ENCODE results near the gene SPATA20. TPM values are rescaled to one million over a fixed set of nuclear protein-coding genes. Genes with fewer than 3 reads are reported as not detected.
A peak's percentile ranks its signal among the peaks of the same experiment; 100 is the strongest.

SPATA20 gene
- total RNA-seq, 1 donor from 2014 or later: 22.8 TPM

- Histone ChIP-seq H3K79me2 (ENCODE audit: low read depth) (no peaks in the 10 kb centered on the region), H3K36me3 (no peaks in the 10 kb centered on the region), H2AFZ (replicated peaks) (no peak overlapping the region), H3K4me3 (no peak overlapping the region), H3K9ac (no peak overlapping the region), H3K9me3 (ENCODE audit: low read depth) (no peaks in the 10 kb centered on the region), H4K20me1 (ENCODE audit: low read depth) (peaks cover 13% of the 10 kb centered on the region), H3K27ac (no peak overlapping the region), H3F3A (ENCODE audit: low read depth) (peaks cover 23% of the 10 kb centered on the region), H3K4me2 (peak overlapping the region; percentile 55), H3K4me1 (peaks cover 64% of the 10 kb centered on the region), H3K27me3 (peaks cover 57% of the 10 kb centered on the region)
- peak overlapping the region; percentile 92 for H3K27ac Mint-ChIP-seq
- no peaks in the 10 kb centered on the region for H3K9me3 Mint-ChIP-seq
- H3K4me1 Mint-ChIP-seq: peaks cover 75% of the 10 kb centered on the region
- H3K27me3 Mint-ChIP-seq (ENCODE audit: insufficient read depth, low read depth): peaks cover 14% of the 10 kb centered on the region
- H3K4me3 Mint-ChIP-seq: peak overlapping the region; percentile 75
- TF ChIP-seq EZH2 (IDR thresholded peaks at IDR 0.05) (no peak), CTCF (IDR thresholded peaks at IDR 0.05) (no peak), EZH2phosphoT487 (IDR thresholded peaks at IDR 0.05) (no peak)
- DNase-seq (ENCODE audit: low spot score): peak; percentile 82
- no peaks in the 10 kb centered on the region for H3K36me3 Mint-ChIP-seq
Observed at GRCh38 chr17:50565402-50566350, 18.7 kb downstream of the SPATA20 start.

GRCh38 chr17:50566886-50567285 is 19.9 kb downstream of the SPATA20 start:
- H3K36me3 Mint-ChIP-seq: no peaks in the 10 kb centered on the region
- peaks cover 45% of the 10 kb centered on the region for H3K27me3 ChIP-seq
- H3K4me3 ChIP-seq: no peak overlapping the region
- H3K27ac ChIP-seq: no peak overlapping the region
- H3K9ac ChIP-seq: no peak overlapping the region
- H3K4me3 Mint-ChIP-seq: no peak overlapping the region
- H3K9me3 ChIP-seq (ENCODE audit: low read depth): no peaks in the 10 kb centered on the region
- peaks cover 14% of the 10 kb centered on the region for H3F3A ChIP-seq (ENCODE audit: low read depth)
- H2AFZ ChIP-seq (replicated peaks): no peak overlapping the region
- no peaks in the 10 kb centered on the region for H3K79me2 ChIP-seq (ENCODE audit: low read depth)
- H3K4me1 Mint-ChIP-seq: peaks cover 84% of the 10 kb centered on the region
- peak overlapping the region; percentile 72 for H3K27ac Mint-ChIP-seq
- peaks cover 67% of the 10 kb centered on the region for H3K4me1 ChIP-seq
- peaks cover 19% of the 10 kb centered on the region for H3K27me3 Mint-ChIP-seq (ENCODE audit: insufficient read depth, low read depth)
- peaks cover 13% of the 10 kb centered on the region for H4K20me1 ChIP-seq (ENCODE audit: low read depth)
- no peaks in the 10 kb centered on the region for H3K36me3 ChIP-seq
- TF ChIP-seq CTCF (IDR thresholded peaks at IDR 0.05): no peak
- TF ChIP-seq EZH2 (IDR thresholded peaks at IDR 0.05): no peak
- TF ChIP-seq EZH2phosphoT487 (IDR thresholded peaks at IDR 0.05): no peak
- no peaks in the 10 kb centered on the region for H3K9me3 Mint-ChIP-seq
- no peak for DNase-seq (ENCODE audit: low spot score)
- no peak overlapping the region for H3K4me2 ChIP-seq

- Histone ChIP-seq H3K9me3 (ENCODE audit: low read depth) (no peaks in the 10 kb centered on the region), H3K27me3 (peaks cover 27% of the 10 kb centered on the region), H3F3A (ENCODE audit: low read depth) (peaks cover 10% of the 10 kb centered on the region), H3K4me1 (peaks cover 49% of the 10 kb centered on the region), H4K20me1 (ENCODE audit: low read depth) (no peaks in the 10 kb centered on the region), H3K79me2 (ENCODE audit: low read depth) (no peaks in the 10 kb centered on the region), H3K9ac (no peak overlapping the region), H2AFZ (replicated peaks) (no peak overlapping the region), H3K4me2 (no peak overlapping the region), H3K4me3 (no peak overlapping the region), H3K27ac (no peak overlapping the region), H3K36me3 (no peaks in the 10 kb centered on the region)
- Mint-ChIP-seq H3K27me3 (ENCODE audit: insufficient read depth, low read depth) (peaks cover 8% of the 10 kb centered on the region), H3K27ac (peak overlapping the region; percentile 29), H3K9me3 (no peaks in the 10 kb centered on the region), H3K36me3 (no peaks in the 10 kb centered on the region), H3K4me3 (no peak overlapping the region), H3K4me1 (peaks cover 70% of the 10 kb centered on the region)
- no peak for DNase-seq (ENCODE audit: low spot score)
- no peak for TF ChIP-seq CTCF (IDR thresholded peaks at IDR 0.05)
- TF ChIP-seq EZH2 (IDR thresholded peaks at IDR 0.05): no peak
- TF ChIP-seq EZH2phosphoT487 (IDR thresholded peaks at IDR 0.05): no peak
Observed at GRCh38 chr17:50568659-50569058, 21.7 kb downstream of the SPATA20 start.

Data from neural progenitor cell (in vitro differentiated cells).